Endodermal cell (in vitro differentiated cells): ENCODE measurements around the gene KLHDC4. TPM values are rescaled to one million over a fixed set of nuclear protein-coding genes. Genes with fewer than 3 reads are reported as not detected.

Experiments used
- DNase-seq: peaks from one replicate; pipeline ENCODE4 v3.0.0-alpha.2; 2017
- H3K27ac ChIP-seq: 2 replicates; pipeline ENCODE4 v1.5.1; 2013; ENCODE audit warnings: mild to moderate bottlenecking, low read depth, low read length, moderate library complexity
- H3K27me3 ChIP-seq: 2 replicates; pipeline ENCODE4 v1.6.1; 2013; ENCODE audit warnings: mild to moderate bottlenecking, low read length, moderate library complexity; ENCODE audit not compliant: insufficient read depth, control insufficient read depth, poor library complexity, severe bottlenecking
- H3K36me3 ChIP-seq: 2 replicates; pipeline ENCODE4 v1.7.0; 2013; ENCODE audit warnings: mild to moderate bottlenecking, low read length, moderate library complexity; ENCODE audit not compliant: control insufficient read depth, insufficient read depth
- H3K4me1 ChIP-seq: one replicate; pipeline ENCODE4 v1.7.0; 2013; ENCODE audit warnings: low read length; ENCODE audit not compliant: control insufficient read depth, insufficient read depth
- H3K4me3 ChIP-seq: 2 replicates; pipeline ENCODE4 v1.5.1; 2013; ENCODE audit warnings: mild to moderate bottlenecking, low read length, moderate library complexity
- H3K9ac ChIP-seq: 2 replicates; pipeline ENCODE4 v1.6.1; 2013; ENCODE audit warnings: mild to moderate bottlenecking, low read length, moderate library complexity; ENCODE audit not compliant: poor library complexity, severe bottlenecking; ENCODE audit errors: extremely low read depth
- H3K9me3 ChIP-seq: 2 replicates; pipeline ENCODE4 v1.6.1; 2013; ENCODE audit warnings: mild to moderate bottlenecking, low read length, moderate library complexity; ENCODE audit not compliant: control insufficient read depth
- H3K27ac Mint-ChIP-seq: 2 replicates; pipeline ENCODE4 v1.8.0; 2020; ENCODE audit warnings: mixed read lengths
- H3K27me3 Mint-ChIP-seq: 2 replicates; pipeline ENCODE4 v1.8.0; 2021; ENCODE audit warnings: mild to moderate bottlenecking, mixed read lengths; ENCODE audit not compliant: insufficient read depth
- H3K36me3 Mint-ChIP-seq: 2 replicates; pipeline ENCODE4 v1.8.0; 2020; ENCODE audit warnings: low read depth, mixed read lengths
- H3K4me1 Mint-ChIP-seq: 2 replicates; pipeline ENCODE4 v1.8.0; 2020; ENCODE audit warnings: mixed read lengths
- H3K4me3 Mint-ChIP-seq: 2 replicates; pipeline ENCODE4 v1.8.0; 2020; ENCODE audit warnings: mild to moderate bottlenecking, moderate library complexity, mixed read lengths
- H3K9me3 Mint-ChIP-seq: 2 replicates; pipeline ENCODE4 v1.8.0; 2020; ENCODE audit warnings: mild to moderate bottlenecking, mixed read lengths
- WGBS, 2 experiments: methylation state at CpG; one replicate each; pipeline versions ENCODE4 v1.1.5 to v1.1.7; 2013; ENCODE audit warnings: missing lambda C conversion rate in 2 of 2, mixed read lengths in 1 of 2; ENCODE audit not compliant: insufficient coverage in 1 of 2, insufficient read length in 1 of 2; 5-methylcytosine and 5-hydroxymethylcytosine counted together
- total RNA-seq, 2 donors: library from RNA; stranded (reverse); fragmentation: NEBNext Ultra II Directional in 1 of 2; extraction: Animal tissue kit (Norgen Biotek cat#: 25700) in 1 of 2; gene quantifications; 2 replicates in 1 of 2; 3 replicates in 1 of 2; pipeline ENCODE4 v1.2.1, GENCODE V29; 2021
- TF ChIP-seq, protein P1 (sequence below): fragments of 200-600 bp; sonication (generic); conservative IDR thresholded peaks from 2 replicates; pipeline ENCODE4 v1.5.0; 2021; ENCODE audit warnings: antibody characterized with exemption, mild to moderate bottlenecking

The KLHDC4 gene
- total RNA-seq, 2 donors from 2014 or later: 52.8 to 58.8 TPM

- H3K4me3 Mint-ChIP-seq: no peak overlapping the region
- no peaks in the 10 kb centered on the region for H3K27me3 Mint-ChIP-seq
- 93 to 97% methylated on average over 21 to 31 of the region's 31 CpGs for WGBS, 2 experiments
- Histone ChIP-seq H3K4me3 (no peak overlapping the region), H3K27ac (no peak overlapping the region), H3K27me3 (no peaks in the 10 kb centered on the region), H3K36me3 (no peaks in the 10 kb centered on the region), H3K4me1 (no peaks in the 10 kb centered on the region), H3K9me3 (no peaks in the 10 kb centered on the region), H3K9ac (no peak overlapping the region)
- H3K27ac Mint-ChIP-seq: no peak overlapping the region
- DNase-seq: no peak
- TF ChIP-seq, protein P1, sequence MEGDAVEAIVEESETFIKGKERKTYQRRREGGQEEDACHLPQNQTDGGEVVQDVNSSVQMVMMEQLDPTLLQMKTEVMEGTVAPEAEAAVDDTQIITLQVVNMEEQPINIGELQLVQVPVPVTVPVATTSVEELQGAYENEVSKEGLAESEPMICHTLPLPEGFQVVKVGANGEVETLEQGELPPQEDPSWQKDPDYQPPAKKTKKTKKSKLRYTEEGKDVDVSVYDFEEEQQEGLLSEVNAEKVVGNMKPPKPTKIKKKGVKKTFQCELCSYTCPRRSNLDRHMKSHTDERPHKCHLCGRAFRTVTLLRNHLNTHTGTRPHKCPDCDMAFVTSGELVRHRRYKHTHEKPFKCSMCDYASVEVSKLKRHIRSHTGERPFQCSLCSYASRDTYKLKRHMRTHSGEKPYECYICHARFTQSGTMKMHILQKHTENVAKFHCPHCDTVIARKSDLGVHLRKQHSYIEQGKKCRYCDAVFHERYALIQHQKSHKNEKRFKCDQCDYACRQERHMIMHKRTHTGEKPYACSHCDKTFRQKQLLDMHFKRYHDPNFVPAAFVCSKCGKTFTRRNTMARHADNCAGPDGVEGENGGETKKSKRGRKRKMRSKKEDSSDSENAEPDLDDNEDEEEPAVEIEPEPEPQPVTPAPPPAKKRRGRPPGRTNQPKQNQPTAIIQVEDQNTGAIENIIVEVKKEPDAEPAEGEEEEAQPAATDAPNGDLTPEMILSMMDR: no peak
- no peaks in the 10 kb centered on the region for H3K4me1 Mint-ChIP-seq
- H3K36me3 Mint-ChIP-seq: peaks cover 2% of the 10 kb centered on the region
- H3K9me3 Mint-ChIP-seq: no peaks in the 10 kb centered on the region
Measured at GRCh38 chr16:87687126-87687910, 78.5 kb downstream of the KLHDC4 start.

GRCh38 chr16:87686697-87687096 lies 79.1 kb downstream of the KLHDC4 start:
- Histone ChIP-seq H3K27me3 (no peaks in the 10 kb centered on the region), H3K9ac (no peak overlapping the region), H3K9me3 (no peaks in the 10 kb centered on the region), H3K4me3 (no peak overlapping the region), H3K36me3 (no peaks in the 10 kb centered on the region), H3K27ac (no peak overlapping the region), H3K4me1 (no peaks in the 10 kb centered on the region)
- WGBS, 2 experiments: 82 to 89% methylated on average over 11 to 13 of the region's 13 CpGs
- TF ChIP-seq, protein P1: no peak
- no peaks in the 10 kb centered on the region for H3K9me3 Mint-ChIP-seq
- H3K4me3 Mint-ChIP-seq: no peak overlapping the region
- H3K27me3 Mint-ChIP-seq: no peaks in the 10 kb centered on the region
- DNase-seq: no peak
- no peak overlapping the region for H3K27ac Mint-ChIP-seq
- no peaks in the 10 kb centered on the region for H3K4me1 Mint-ChIP-seq
- H3K36me3 Mint-ChIP-seq: peaks cover 2% of the 10 kb centered on the region

DNA sequence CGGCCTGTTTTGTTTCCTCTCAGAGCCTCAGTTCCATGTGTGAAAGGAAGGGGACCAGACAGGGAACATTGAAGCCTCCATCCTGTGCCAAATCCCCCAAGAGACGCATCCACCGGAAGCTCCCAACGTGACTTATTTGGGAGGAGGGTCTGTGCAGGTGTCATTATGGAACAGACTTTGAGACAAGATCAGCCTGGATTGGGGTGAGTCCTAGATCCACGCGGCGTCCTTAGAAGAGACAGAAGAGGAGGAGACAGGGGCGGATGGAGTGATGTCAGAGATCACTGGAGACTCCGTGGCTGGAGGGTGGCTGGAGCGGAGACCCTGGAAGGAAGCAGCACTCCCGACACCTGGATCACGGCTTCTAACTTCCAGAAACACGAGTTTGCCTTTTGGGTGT lies 80.0 kb downstream of the KLHDC4 start:
- H3K9me3 Mint-ChIP-seq: no peaks in the 10 kb centered on the region
- H3K36me3 Mint-ChIP-seq: peaks cover 2% of the 10 kb centered on the region
- no peaks in the 10 kb centered on the region for H3K4me1 ChIP-seq
- no peak overlapping the region for H3K4me3 ChIP-seq
- H3K9ac ChIP-seq: no peak overlapping the region
- no peak for DNase-seq
- 89 to 90% methylated on average over 13 of the region's 13 CpGs for WGBS, 2 experiments
- H3K4me1 Mint-ChIP-seq: no peaks in the 10 kb centered on the region
- H3K27ac Mint-ChIP-seq: no peak overlapping the region
- no peak overlapping the region for H3K4me3 Mint-ChIP-seq
- H3K36me3 ChIP-seq: no peaks in the 10 kb centered on the region
- TF ChIP-seq, protein P1: no peak
- no peak overlapping the region for H3K27ac ChIP-seq
- no peaks in the 10 kb centered on the region for H3K9me3 ChIP-seq
- no peaks in the 10 kb centered on the region for H3K27me3 ChIP-seq
- H3K27me3 Mint-ChIP-seq: no peaks in the 10 kb centered on the region
